Neural cell (in vitro differentiated cells): ENCODE results near the gene TRAPPC2.

Source experiments
- EP300 ChIP-seq: fragments of 450-650 bp; conservative IDR thresholded peaks from 2 replicates; pipeline ENCODE4 v1.6.1; 2014; ENCODE audit warnings: antibody characterized with exemption, mild to moderate bottlenecking, moderate library complexity; ENCODE audit not compliant: poor library complexity, severe bottlenecking
- EZH2 ChIP-seq: fragments of 200-600, 300-800 bp; shearing (Covaris generic), sonication (generic); IDR thresholded peaks from 2 replicates; pipeline ENCODE4 v1.6.1; 2014; ENCODE audit warnings: antibody characterized with exemption, low read length, borderline replicate concordance, mild to moderate bottlenecking; ENCODE audit not compliant: insufficient read depth, poor library complexity, severe bottlenecking
- POLR2AphosphoS5 ChIP-seq: IDR thresholded peaks from 2 replicates; pipeline ENCODE4 v1.6.1; 2012
- RAD21 ChIP-seq: fragments of 450-650 bp; conservative IDR thresholded peaks from 2 replicates; pipeline ENCODE4 v1.6.1; 2014; ENCODE audit warnings: antibody characterized with exemption, mild to moderate bottlenecking, moderate library complexity
- TAF1 ChIP-seq: IDR thresholded peaks from 2 replicates; pipeline ENCODE4 v1.6.1; 2012; ENCODE audit warnings: low read depth
- TF ChIP-seq, protein P1 (sequence below): fragments of 450-650 bp; IDR thresholded peaks from 2 replicates; pipeline ENCODE4 v1.5.1; 2014; ENCODE audit warnings: antibody characterized with exemption, mild to moderate bottlenecking, moderate library complexity; ENCODE audit not compliant: poor library complexity, severe bottlenecking
- TF ChIP-seq, protein P2 (sequence below): IDR thresholded peaks from 2 replicates; pipeline ENCODE4 v1.6.1; 2012; ENCODE audit warnings: borderline replicate concordance

DNA sequence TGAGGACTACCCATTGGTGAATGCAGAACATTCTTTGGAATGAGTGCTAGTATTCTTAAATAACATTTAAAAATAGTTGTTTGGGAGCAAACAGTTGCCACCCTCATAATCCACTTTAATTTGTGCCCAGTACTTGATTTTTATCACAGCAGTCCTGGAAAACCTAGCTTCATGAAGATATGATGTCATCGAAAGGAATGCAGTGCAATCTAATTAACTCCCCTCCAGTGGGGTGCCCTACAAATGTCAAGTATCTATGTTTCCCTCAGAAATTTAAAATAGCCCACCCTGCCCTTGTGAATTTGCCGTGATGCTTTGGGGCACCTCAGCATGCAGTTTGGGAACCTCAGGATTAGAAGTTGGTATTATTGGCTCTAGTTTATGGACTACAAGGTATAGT, 40.1 kb downstream of the TRAPPC2 start:
- TF ChIP-seq, protein P1, sequence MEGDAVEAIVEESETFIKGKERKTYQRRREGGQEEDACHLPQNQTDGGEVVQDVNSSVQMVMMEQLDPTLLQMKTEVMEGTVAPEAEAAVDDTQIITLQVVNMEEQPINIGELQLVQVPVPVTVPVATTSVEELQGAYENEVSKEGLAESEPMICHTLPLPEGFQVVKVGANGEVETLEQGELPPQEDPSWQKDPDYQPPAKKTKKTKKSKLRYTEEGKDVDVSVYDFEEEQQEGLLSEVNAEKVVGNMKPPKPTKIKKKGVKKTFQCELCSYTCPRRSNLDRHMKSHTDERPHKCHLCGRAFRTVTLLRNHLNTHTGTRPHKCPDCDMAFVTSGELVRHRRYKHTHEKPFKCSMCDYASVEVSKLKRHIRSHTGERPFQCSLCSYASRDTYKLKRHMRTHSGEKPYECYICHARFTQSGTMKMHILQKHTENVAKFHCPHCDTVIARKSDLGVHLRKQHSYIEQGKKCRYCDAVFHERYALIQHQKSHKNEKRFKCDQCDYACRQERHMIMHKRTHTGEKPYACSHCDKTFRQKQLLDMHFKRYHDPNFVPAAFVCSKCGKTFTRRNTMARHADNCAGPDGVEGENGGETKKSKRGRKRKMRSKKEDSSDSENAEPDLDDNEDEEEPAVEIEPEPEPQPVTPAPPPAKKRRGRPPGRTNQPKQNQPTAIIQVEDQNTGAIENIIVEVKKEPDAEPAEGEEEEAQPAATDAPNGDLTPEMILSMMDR, result no peak
- no peak for TF ChIP-seq POLR2AphosphoS5
- TF ChIP-seq TAF1, result no peak
- no peak for TF ChIP-seq EZH2
- no peak for TF ChIP-seq EP300
- no peak for TF ChIP-seq RAD21
- TF ChIP-seq, protein P2, sequence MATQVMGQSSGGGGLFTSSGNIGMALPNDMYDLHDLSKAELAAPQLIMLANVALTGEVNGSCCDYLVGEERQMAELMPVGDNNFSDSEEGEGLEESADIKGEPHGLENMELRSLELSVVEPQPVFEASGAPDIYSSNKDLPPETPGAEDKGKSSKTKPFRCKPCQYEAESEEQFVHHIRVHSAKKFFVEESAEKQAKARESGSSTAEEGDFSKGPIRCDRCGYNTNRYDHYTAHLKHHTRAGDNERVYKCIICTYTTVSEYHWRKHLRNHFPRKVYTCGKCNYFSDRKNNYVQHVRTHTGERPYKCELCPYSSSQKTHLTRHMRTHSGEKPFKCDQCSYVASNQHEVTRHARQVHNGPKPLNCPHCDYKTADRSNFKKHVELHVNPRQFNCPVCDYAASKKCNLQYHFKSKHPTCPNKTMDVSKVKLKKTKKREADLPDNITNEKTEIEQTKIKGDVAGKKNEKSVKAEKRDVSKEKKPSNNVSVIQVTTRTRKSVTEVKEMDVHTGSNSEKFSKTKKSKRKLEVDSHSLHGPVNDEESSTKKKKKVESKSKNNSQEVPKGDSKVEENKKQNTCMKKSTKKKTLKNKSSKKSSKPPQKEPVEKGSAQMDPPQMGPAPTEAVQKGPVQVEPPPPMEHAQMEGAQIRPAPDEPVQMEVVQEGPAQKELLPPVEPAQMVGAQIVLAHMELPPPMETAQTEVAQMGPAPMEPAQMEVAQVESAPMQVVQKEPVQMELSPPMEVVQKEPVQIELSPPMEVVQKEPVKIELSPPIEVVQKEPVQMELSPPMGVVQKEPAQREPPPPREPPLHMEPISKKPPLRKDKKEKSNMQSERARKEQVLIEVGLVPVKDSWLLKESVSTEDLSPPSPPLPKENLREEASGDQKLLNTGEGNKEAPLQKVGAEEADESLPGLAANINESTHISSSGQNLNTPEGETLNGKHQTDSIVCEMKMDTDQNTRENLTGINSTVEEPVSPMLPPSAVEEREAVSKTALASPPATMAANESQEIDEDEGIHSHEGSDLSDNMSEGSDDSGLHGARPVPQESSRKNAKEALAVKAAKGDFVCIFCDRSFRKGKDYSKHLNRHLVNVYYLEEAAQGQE, result no peak
